CD4-positive, alpha-beta T cell (primary cell): ENCODE measurements around the gene BLM. TPM values are rescaled to one million over a fixed set of nuclear protein-coding genes. Genes with fewer than 3 reads are reported as not detected.

Experiments
- ATAC-seq: fragments of 200-7000 bp; cut with Tn5 transposase; one replicate; pipeline ENCODE4 v1.10.0; 2022; ENCODE audit warnings: mild to moderate bottlenecking; ENCODE audit not compliant: poor library complexity
- CTCF ChIA-PET: fragments of 350-600 bp; sonication (Branson Sonifier 250); formaldehyde crosslinking; loops from one replicate; lab custom pipeline; 2021; ENCODE audit warnings: antibody characterized with exemption, inconsistent platforms; lab: Charles Lee
- POLR2A ChIA-PET: fragments of 350-600 bp; sonication (Branson Sonifier 250); formaldehyde crosslinking; loops from one replicate; lab custom pipeline; 2021; ENCODE audit warnings: antibody characterized with exemption, inconsistent platforms; lab: Charles Lee
- DNase-seq, 14 experiments: peaks; one replicate each; pipeline ENCODE4 v3.0.0-alpha.2; 2013 to 2020; ENCODE audit warnings: mixed read lengths in 2 of 14
- H3K27ac ChIP-seq, 2 donors: one replicate each; pipeline versions ENCODE4 v1.5.1 to v1.7.0; 2013; ENCODE audit warnings: low read length in 2 of 2, low read depth in 1 of 2, mild to moderate bottlenecking in 1 of 2
- H3K27me3 ChIP-seq, 2 experiments: 1 replicate in 1 of 2; 2 replicates in 1 of 2; pipeline versions ENCODE4 v1.6.1 to v1.7.0; 2013; ENCODE audit warnings: low read length in 2 of 2, control low read depth in 1 of 2, mild to moderate bottlenecking in 1 of 2, moderate library complexity in 1 of 2; ENCODE audit not compliant: insufficient read depth in 2 of 2, control insufficient read depth in 1 of 2
- H3K36me3 ChIP-seq: one replicate; pipeline ENCODE4 v1.6.1; 2013; ENCODE audit warnings: low read length, control low read depth; ENCODE audit not compliant: insufficient read depth
- H3K4me1 ChIP-seq: one replicate; pipeline ENCODE4 v1.6.1; 2013; ENCODE audit warnings: low read length, control low read depth; ENCODE audit not compliant: insufficient read depth
- H3K4me3 ChIP-seq: one replicate; pipeline ENCODE4 v1.5.1; 2013; ENCODE audit warnings: mild to moderate bottlenecking, low read length, moderate library complexity
- H3K9me3 ChIP-seq, 2 experiments: 1 replicate in 1 of 2; 2 replicates in 1 of 2; pipeline versions ENCODE4 v1.6.1 to v1.7.0; 2013; ENCODE audit warnings: low read length in 2 of 2, mild to moderate bottlenecking in 2 of 2, control low read depth in 1 of 2, moderate library complexity in 1 of 2; ENCODE audit not compliant: control insufficient read depth in 1 of 2, insufficient read depth in 1 of 2
- H3K27ac Mint-ChIP-seq: one replicate; pipeline ENCODE4 v1.8.0; 2020; ENCODE audit warnings: mixed read lengths
- H3K27me3 Mint-ChIP-seq: one replicate; pipeline ENCODE4 v1.8.0; 2021; ENCODE audit warnings: mixed read lengths
- H3K36me3 Mint-ChIP-seq: one replicate; pipeline ENCODE4 v1.8.0; 2021; ENCODE audit warnings: low read depth, mixed read lengths
- H3K4me1 Mint-ChIP-seq: one replicate; pipeline ENCODE4 v1.8.0; 2021; ENCODE audit warnings: low read depth, mixed read lengths
- H3K4me3 Mint-ChIP-seq: one replicate; pipeline ENCODE4 v1.8.0; 2020; ENCODE audit warnings: mild to moderate bottlenecking, mixed read lengths
- H3K9me3 Mint-ChIP-seq: one replicate; pipeline ENCODE4 v1.8.0; 2020; ENCODE audit warnings: mixed read lengths
- CTCF ChIP-seq: fragments of 200-600 bp; IDR thresholded peaks from one replicate; pipeline ENCODE4 v1.8.0; 2022; ENCODE audit warnings: antibody characterized with exemption, mild to moderate bottlenecking
- intact Hi-C, 2 experiments: fragments of 100-400 bp; cut with DNase I in 1 of 2; cut with micrococcal nuclease in 1 of 2; formaldehyde crosslinking; loops; one replicate each; pipeline versions ENCODE4 v1.15.1 to v1.9.0; 2023 to 2025; cut with DNase I, micrococcal nuclease
- total RNA-seq, 174 experiments: library from RNA in 2 of 174; stranded (reverse) in 2 of 174; gene quantifications; one replicate each; pipeline ENCODE4 v1.2.3 and lab custom pipeline; 2021 to 2026

The BLM gene
- total RNA-seq, 2 experiments from 2014 or later = 1.6 to 1.8 TPM

- CTCF ChIA-PET = no interaction called here
- no peaks in the 10 kb centered on the region for H3K9me3 Mint-ChIP-seq
- H3K4me3 Mint-ChIP-seq = no peak overlapping the region
- H3K36me3 Mint-ChIP-seq = no peaks in the 10 kb centered on the region
- H3K4me1 Mint-ChIP-seq = peaks cover 11% of the 10 kb centered on the region
- intact Hi-C loops = no loop called here
- no peak for TF ChIP-seq CTCF
- no peaks in the 10 kb centered on the region for H3K27me3 ChIP-seq
- H3K36me3 ChIP-seq = no peaks in the 10 kb centered on the region
- H3K4me3 ChIP-seq = no peak overlapping the region
- H3K27me3 Mint-ChIP-seq = no peaks in the 10 kb centered on the region
- H3K27ac ChIP-seq = no peak overlapping the region
- no peaks in the 10 kb centered on the region for H3K4me1 ChIP-seq
- POLR2A ChIA-PET = no interaction called here
- no peak for DNase-seq
- ATAC-seq = no peak
- H3K9me3 ChIP-seq = no peaks in the 10 kb centered on the region
- no peak overlapping the region for H3K27ac Mint-ChIP-seq
These were observed 26.3 kb downstream of the BLM start for GRCh38 chr15:90743407-90743806.

- no peak for TF ChIP-seq CTCF
- CTCF ChIA-PET = interaction anchor here (0.6 kb wide), 1 partner anchor 106 kb away, joined by 4 read pairs; no protein-coding TSS in a partner anchor
These were observed 27.7 kb downstream of the BLM start for GRCh38 chr15:90744759-90745402.

GRCh38 chr15:90749754-90750153 is 32.6 kb downstream of the BLM start:
- TF ChIP-seq CTCF = no peak
- ChIA-PET CTCF (no interaction called here), POLR2A (no interaction called here)
- Mint-ChIP-seq H3K4me1 (peaks cover 15% of the 10 kb centered on the region), H3K9me3 (no peaks in the 10 kb centered on the region), H3K27me3 (no peaks in the 10 kb centered on the region), H3K27ac (no peak overlapping the region), H3K36me3 (peaks cover 12% of the 10 kb centered on the region), H3K4me3 (no peak overlapping the region)
- ATAC-seq (no peak), DNase-seq (peak in 2 of 14 experiments; percentile 36 to 37)
- no peaks in the 10 kb centered on the region for H3K9me3 ChIP-seq
- peak overlapping the region; percentile 19 for H3K4me3 ChIP-seq
- no peaks in the 10 kb centered on the region for H3K36me3 ChIP-seq
- no peaks in the 10 kb centered on the region for H3K4me1 ChIP-seq
- no peaks in the 10 kb centered on the region for H3K27me3 ChIP-seq
- intact Hi-C loops = loop anchor here in 1 of 2 experiments (5.0 kb wide), 1 partner anchor 43 kb away; no protein-coding TSS in a partner anchor
- no peak overlapping the region for H3K27ac ChIP-seq

More at GRCh38 chr15:90744759-90745402, 27.7 kb downstream of the BLM start:
- Mint-ChIP-seq H3K9me3 (no peaks in the 10 kb centered on the region), H3K27me3 (no peaks in the 10 kb centered on the region), H3K36me3 (peaks cover 6% of the 10 kb centered on the region), H3K4me1 (peaks cover 18% of the 10 kb centered on the region), H3K4me3 (no peak overlapping the region), H3K27ac (no peak overlapping the region)
- H3K36me3 ChIP-seq = no peaks in the 10 kb centered on the region
- no peak overlapping the region for H3K27ac ChIP-seq
- no peak overlapping the region for H3K4me3 ChIP-seq
- no peaks in the 10 kb centered on the region for H3K4me1 ChIP-seq
- DNase-seq (no peak), ATAC-seq (no peak)
- POLR2A ChIA-PET = no interaction called here
- no peaks in the 10 kb centered on the region for H3K9me3 ChIP-seq
- intact Hi-C loops = no loop called here
- H3K27me3 ChIP-seq = no peaks in the 10 kb centered on the region
